Keratinocyte (primary cell): ENCODE data around the gene MS4A8. TPM values are rescaled to one million over a fixed set of nuclear protein-coding genes. Genes with fewer than 3 reads are reported as not detected.

Source experiments
- DNase-seq: peaks from one replicate; pipeline ENCODE4 v3.0.0-alpha.2; 2011; ENCODE audit warnings: low read depth, missing footprints, low spot score
- FAIRE-seq: peaks from 2 replicates; lab custom pipeline; 2011; peaks lifted over from hg19 to GRCh38; lab: Jason Lieb, UNC
- H2AFZ ChIP-seq: 2 replicates; pipeline ENCODE4 v1.6.0; 2012; ENCODE audit warnings: low read length, control low read depth, inconsistent platforms; ENCODE audit not compliant: control insufficient read depth
- H3K27ac ChIP-seq: 2 replicates; pipeline ENCODE4 v1.5.1; 2011; ENCODE audit warnings: low read length; ENCODE audit not compliant: control insufficient read depth, insufficient read depth
- H3K27me3 ChIP-seq: 3 replicates; pipeline ENCODE4 v1.6.0; 2011; ENCODE audit warnings: low read length; ENCODE audit not compliant: control insufficient read depth, insufficient read depth; ENCODE audit errors: extremely low read depth
- H3K36me3 ChIP-seq, 2 experiments: 2 replicates in 1 of 2; 3 replicates in 1 of 2; pipeline ENCODE4 v1.5.1; 2011; ENCODE audit warnings: low read length in 2 of 2, mild to moderate bottlenecking in 1 of 2; ENCODE audit not compliant: control insufficient read depth in 2 of 2, insufficient read depth in 2 of 2; ENCODE audit errors: extremely low read depth in 1 of 2
- H3K4me1 ChIP-seq: 3 replicates; pipeline ENCODE4 v1.5.1; 2011; ENCODE audit warnings: low read length; ENCODE audit not compliant: control insufficient read depth, insufficient read depth; ENCODE audit errors: extremely low read depth
- H3K4me2 ChIP-seq: 3 replicates; pipeline ENCODE4 v1.6.0; 2011; ENCODE audit warnings: low read depth, low read length; ENCODE audit not compliant: control insufficient read depth, insufficient read depth; ENCODE audit errors: extremely low read depth
- H3K4me3 ChIP-seq, 3 experiments: fragments of 200-600 bp in 1 of 3; sonication (generic) in 1 of 3; 2 replicates in 2 of 3; 3 replicates in 1 of 3; pipeline ENCODE4 v1.5.1; 2011 to 2016; ENCODE audit warnings: low read length in 3 of 3, mild to moderate bottlenecking in 3 of 3, control low read depth in 2 of 3, inconsistent platforms in 1 of 3, low read depth in 1 of 3, mixed read lengths in 1 of 3, mixed run types in 1 of 3, moderate library complexity in 1 of 3; ENCODE audit not compliant: control insufficient read depth in 2 of 3, insufficient read depth in 2 of 3; ENCODE audit errors: extremely low read depth in 1 of 3
- H3K79me2 ChIP-seq: 2 replicates; pipeline ENCODE4 v1.6.0; 2012; ENCODE audit warnings: low read length; ENCODE audit not compliant: control insufficient read depth, insufficient read depth
- H3K9ac ChIP-seq: 3 replicates; pipeline ENCODE4 v1.6.0; 2011; ENCODE audit warnings: low read length; ENCODE audit not compliant: control insufficient read depth, insufficient read depth; ENCODE audit errors: extremely low read depth
- H3K9me1 ChIP-seq: 3 replicates; pipeline ENCODE4 v1.6.0; 2011; ENCODE audit warnings: low read length; ENCODE audit not compliant: control insufficient read depth, insufficient read depth; ENCODE audit errors: extremely low read depth
- H3K9me3 ChIP-seq: 2 replicates; pipeline ENCODE4 v1.5.1; 2012; ENCODE audit warnings: low read depth, low read length; ENCODE audit not compliant: control insufficient read depth
- H4K20me1 ChIP-seq: 3 replicates; pipeline ENCODE4 v1.6.0; 2011; ENCODE audit warnings: low read length; ENCODE audit not compliant: control insufficient read depth, insufficient read depth; ENCODE audit errors: extremely low read depth
- CTCF ChIP-seq, 3 experiments: IDR thresholded peaks in 1 of 3; conservative IDR thresholded peaks in 1 of 3; optimal IDR thresholded peaks in 1 of 3; 2 replicates in 2 of 3; 3 replicates in 1 of 3; pipeline versions ENCODE3 to v1.5.1; 2011; ENCODE audit warnings: low read length in 3 of 3, mild to moderate bottlenecking in 3 of 3, moderate library complexity in 2 of 3, control low read depth in 1 of 3, inconsistent platforms in 1 of 3; ENCODE audit not compliant: insufficient read depth in 2 of 3; ENCODE audit errors: extremely low read depth in 1 of 3
- EZH2 ChIP-seq: IDR thresholded peaks from one replicate; pipeline ENCODE4 v1.6.1; 2012; ENCODE audit warnings: inconsistent platforms, mild to moderate bottlenecking, low read length, moderate library complexity
- dilution Hi-C: fragments of 300-500 bp; cut with MboI; formaldehyde crosslinking; loops from one replicate; pipeline ENCODE4 v1.7.0; 2020; ENCODE audit warnings: low sequenced_read_pairs; ENCODE audit not compliant: extremely low pct_ligation_motif_present
- polyA plus RNA-seq, 5 experiments: library from polyadenylated mRNA; depleted of rRNA in 3 of 5; stranded (reverse) in 3 of 5; stranded (forward) in 1 of 5; unstranded in 1 of 5; fragments of >200 nt; gene quantifications; 1 replicate in 1 of 5; 2 replicates in 3 of 5; 3 replicates in 1 of 5; pipeline versions ENCODE4 v1.2.1 to v1.2.3, GENCODE V29; 2011 to 2012; ENCODE audit warnings: missing spikeins in 2 of 5, low read depth in 1 of 5, low replicate concordance in 1 of 5

MS4A8 gene
- polyA plus RNA-seq, 1 donor (not counting 4 experiments of a cell fraction or from before 2014, with no cell fraction given) = not detected

GRCh38 chr11:60703374-60703773 is 4.0 kb downstream of the MS4A8 start:
- FAIRE-seq = no peak
- no peak for DNase-seq
- dilution Hi-C loops = no loop called here
- H3K4me2 ChIP-seq = no peak overlapping the region
- TF ChIP-seq CTCF (optimal IDR thresholded peaks at IDR 0.05 in 1 of 3, IDR thresholded peaks at IDR 0.05 in 1 of 3, conservative IDR thresholded peaks at IDR 0.05 in 1 of 3; ENCODE audit: extremely low read depth in 1 of 3, insufficient read depth in 2 of 3, low read length in 3 of 3) (no peak), EZH2 (no peak)
- H3K9me3 ChIP-seq = no peaks in the 10 kb centered on the region
- H3K27me3 ChIP-seq = no peaks in the 10 kb centered on the region
- no peaks in the 10 kb centered on the region for H3K36me3 ChIP-seq
- H2AFZ ChIP-seq = no peak overlapping the region
- no peaks in the 10 kb centered on the region for H3K9me1 ChIP-seq
- no peaks in the 10 kb centered on the region for H3K4me1 ChIP-seq
- H3K4me3 ChIP-seq = no peak overlapping the region
- no peak overlapping the region for H3K27ac ChIP-seq
- no peaks in the 10 kb centered on the region for H4K20me1 ChIP-seq
- no peak overlapping the region for H3K9ac ChIP-seq
- H3K79me2 ChIP-seq = no peaks in the 10 kb centered on the region

- Histone ChIP-seq H2AFZ (no peak overlapping the region), H3K4me3 (no peak overlapping the region), H3K27ac (no peak overlapping the region), H3K4me1 (no peaks in the 10 kb centered on the region), H3K9ac (no peak overlapping the region), H3K9me1 (no peaks in the 10 kb centered on the region), H3K27me3 (no peaks in the 10 kb centered on the region), H3K9me3 (no peaks in the 10 kb centered on the region), H3K36me3 (no peaks in the 10 kb centered on the region), H4K20me1 (no peaks in the 10 kb centered on the region), H3K4me2 (no peak overlapping the region), H3K79me2 (no peaks in the 10 kb centered on the region)
- no peak for TF ChIP-seq EZH2
- no peak for TF ChIP-seq CTCF (optimal IDR thresholded peaks at IDR 0.05 in 1 of 3, IDR thresholded peaks at IDR 0.05 in 1 of 3, conservative IDR thresholded peaks at IDR 0.05 in 1 of 3; ENCODE audit: extremely low read depth in 1 of 3, insufficient read depth in 2 of 3, low read length in 3 of 3)
- FAIRE-seq (no peak), DNase-seq (no peak)
- dilution Hi-C loops = no loop called here
Observed at GRCh38 chr11:60705895-60706294, 6.5 kb downstream of the MS4A8 start.
